Stimulated activated CD4-positive, alpha-beta T cell treated with anti-CD3 and anti-CD28 coated beads, Interleukin-1b, Interleukin-23, amount 100 ng/mL, for 1 hour (primary cell): ENCODE results near the gene ERBIN.
"Not testable (repeated sequence)": the region's sequence is repeated elsewhere in the genome, so short reads cannot be mapped to it uniquely, and the experiment has no call there.

ENCODE experiments used
- DNase-seq, 2 donors: peaks; one replicate each; pipeline ENCODE4 v3.0.0-alpha.2; 2020; ENCODE audit warnings: low read depth in 2 of 2

The ERBIN gene

DNA sequence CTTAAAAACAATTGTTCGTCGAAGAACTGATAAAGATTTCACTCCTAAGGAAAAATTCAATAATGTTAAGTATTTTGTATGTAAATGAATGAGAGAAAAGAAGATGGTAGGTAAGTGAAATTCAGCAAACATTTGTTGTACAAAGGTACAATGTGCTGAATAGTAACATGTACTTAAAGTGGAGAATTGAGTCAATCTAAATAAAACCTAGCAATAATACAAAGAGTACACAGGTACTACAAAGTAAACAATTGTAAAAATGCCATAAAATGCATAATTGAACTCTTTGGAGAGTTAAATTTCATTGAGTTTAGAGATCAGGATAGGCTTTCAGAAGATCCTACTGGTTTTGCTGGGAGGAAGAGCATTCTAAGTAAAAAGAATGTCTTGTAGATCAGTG, 82.9 kb downstream of the ERBIN start:
- DNase-seq = no peak

DNA sequence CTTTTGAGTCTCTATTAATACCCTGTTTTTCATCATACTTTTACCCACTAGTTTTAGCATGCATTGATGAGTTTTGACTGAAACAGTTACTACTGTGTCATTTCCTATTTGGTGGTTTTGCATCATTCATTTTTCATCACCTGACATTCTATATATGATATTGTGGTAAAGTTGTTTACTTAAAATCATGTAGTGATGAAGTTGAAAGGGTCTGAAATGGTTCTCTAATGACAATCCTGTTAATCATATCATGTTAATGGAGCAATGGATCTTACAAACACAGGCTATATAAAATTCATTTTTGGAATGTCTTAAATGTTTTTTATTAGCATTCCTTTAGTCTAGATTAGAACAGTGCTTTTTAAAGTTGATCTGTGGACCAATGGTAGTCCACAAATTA, 84.1 kb downstream of the ERBIN start:
- DNase-seq = no peak

DNA sequence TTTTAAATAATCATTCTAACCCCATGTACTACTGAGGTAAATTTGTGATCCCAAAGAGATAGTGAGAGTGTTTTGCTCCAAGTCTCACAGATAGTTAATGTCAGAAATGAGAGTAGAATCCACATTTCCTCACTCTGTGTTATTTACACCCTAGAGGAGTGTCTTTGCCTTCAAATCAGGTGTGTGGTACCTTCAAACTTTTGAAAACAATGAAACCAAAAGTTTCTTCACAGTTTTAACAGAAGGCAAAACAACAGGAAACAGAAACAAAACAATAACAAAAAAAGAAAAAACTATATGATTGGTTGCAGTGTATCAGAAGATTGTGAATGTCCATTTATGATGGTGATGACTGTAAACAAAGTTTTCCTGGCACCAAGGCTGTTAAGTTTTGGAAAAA, 85.9 kb downstream of the ERBIN start:
- DNase-seq = no peak

DNA sequence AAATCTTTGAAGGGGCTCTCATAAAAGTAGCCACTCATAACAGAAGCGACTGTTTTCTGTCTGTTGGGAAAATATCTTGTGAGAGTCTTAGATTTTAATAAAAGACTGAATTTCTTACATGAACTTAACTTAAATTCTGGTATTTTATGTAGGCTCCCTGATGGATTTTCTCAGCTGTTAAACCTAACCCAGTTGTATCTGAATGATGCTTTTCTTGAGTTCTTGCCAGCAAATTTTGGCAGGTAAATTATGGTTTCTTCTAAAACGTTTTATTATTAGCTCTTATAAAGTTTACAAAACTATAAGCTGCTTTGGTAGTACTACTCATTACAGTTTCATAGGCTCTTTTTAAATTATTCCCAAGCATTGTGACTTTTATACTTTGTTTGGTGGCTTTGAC, 87.0 kb downstream of the ERBIN start:
- DNase-seq = no peak

DNA sequence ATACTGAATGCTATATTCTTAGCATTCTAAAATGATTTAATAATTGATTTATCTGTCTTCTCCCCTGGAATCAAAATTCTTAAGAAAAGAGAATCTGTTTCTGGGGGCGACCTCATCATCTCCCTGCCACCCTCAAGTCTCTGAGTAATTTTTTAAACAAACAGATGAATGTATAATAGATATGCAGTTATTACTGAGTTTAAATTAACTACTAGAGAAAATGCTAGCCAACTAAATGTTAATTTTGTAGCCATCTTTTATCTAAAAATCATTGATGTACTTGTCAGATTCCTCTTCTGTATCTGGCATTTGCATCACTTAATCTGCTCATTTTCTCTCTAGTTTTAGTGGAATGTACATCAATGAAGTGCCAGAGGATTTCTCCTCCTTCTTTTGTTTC, 87.5 kb downstream of the ERBIN start:
- DNase-seq = no peak

DNA sequence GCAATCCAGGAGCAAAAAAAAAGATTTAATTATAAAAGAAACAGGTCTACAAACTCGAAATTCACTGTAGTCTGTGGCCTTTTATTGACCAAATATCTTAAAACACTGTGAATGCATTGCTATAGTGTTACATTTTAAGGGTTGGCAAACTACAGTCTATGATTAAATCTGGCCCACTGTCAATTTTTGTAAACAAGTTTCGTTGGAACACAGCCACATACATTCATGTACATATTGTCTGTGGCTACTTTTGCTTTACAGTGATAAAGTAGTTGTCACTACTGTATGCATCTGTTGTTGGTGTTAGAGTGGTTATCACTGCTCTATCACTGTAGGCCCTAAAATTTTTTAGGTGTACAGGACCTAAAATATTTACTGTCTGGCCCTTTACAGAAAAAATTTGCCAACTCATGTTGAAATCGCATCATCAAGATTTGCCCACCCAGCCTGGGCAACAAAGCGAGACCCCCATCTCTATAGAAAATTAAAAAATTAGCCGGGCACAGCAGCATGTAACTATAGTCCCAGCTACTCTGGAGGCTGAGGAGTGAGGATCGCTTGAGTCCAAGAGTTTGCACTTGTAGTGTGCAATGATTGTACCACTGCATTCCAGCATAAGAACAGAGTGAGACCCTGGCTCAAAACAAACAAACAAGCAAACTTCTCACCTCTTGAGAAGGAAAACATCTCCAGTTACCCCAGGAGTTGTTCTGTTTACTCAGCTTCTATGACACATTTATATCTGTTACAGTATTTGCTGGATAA, 89.0 kb downstream of the ERBIN start:
- DNase-seq = no peak

DNA sequence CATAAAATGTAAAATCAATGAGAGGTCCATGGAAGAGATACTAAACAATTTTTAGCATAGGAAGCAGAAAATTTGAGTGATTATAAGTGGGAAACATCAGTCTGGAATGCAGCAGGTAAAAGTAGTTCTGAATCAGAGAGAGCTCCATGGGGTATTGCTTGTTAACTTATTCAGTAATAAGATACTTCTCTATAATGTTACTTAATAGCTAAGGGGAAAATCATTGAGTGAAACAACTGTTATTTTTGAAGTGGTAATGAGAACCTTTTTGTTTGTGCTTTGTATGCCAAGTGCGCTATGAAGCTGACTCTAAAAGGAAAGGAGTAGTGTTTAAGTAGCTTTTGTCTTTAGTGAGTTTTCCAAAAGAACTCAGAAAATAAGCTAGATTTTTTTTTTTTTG, 95.2 kb downstream of the ERBIN start:
- DNase-seq = no peak

DNA sequence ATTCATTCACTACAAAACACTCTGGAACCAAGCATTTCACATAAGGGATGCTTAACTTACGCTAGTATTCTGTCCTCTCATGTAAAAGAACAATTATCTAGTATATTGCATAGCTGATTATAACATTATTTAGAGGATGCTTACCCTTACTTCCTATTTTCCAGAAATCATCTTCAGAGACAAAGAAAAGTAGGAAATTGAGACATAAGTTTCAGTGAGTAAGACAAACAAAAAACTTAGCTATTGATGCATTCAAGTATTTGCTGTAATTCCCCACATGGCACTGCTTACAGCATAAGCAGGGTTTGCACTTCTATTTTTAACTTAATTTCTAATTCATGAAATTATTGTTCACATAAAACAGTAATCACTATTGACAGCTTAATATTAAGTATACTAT, 112.9 kb downstream of the ERBIN start:
- no peak for DNase-seq

DNA sequence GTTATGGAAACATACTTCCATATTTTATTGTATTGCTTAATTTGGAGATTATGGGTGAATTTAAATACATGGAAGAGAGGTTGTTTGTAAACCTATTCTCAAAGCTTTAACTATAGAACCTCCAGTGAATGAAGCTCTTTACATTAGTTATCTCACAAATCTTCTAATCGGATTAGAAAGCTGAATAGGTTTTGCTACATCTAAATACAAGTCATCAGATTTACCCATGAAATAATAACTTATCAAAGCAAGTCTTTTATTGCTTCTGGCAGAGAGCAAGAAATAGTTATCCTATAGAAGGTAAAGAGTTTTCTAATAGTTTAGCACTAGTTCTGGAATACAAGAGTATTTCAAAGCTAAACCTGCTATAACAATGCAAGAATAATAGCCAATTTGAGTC, 113.3 kb downstream of the ERBIN start:
- DNase-seq = no peak

DNA sequence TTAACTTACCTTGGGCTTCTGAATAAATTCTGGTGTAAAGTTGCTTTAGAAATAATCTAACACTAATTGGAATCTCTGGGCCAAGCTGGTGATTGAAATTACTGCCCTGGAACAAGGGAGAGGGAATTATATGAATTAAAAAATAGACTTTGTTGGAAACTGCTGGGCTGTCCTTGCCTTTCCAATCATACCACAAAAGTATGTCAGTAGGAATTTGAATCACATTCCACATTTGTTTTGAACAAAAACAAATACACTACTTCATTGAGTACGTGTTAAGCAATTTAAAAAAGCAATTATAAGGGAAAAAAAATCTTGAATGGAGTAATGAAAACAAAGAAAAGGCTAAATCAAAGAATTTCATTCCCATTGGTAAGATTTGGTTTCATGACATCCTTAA, 115.3 kb downstream of the ERBIN start:
- no peak for DNase-seq

DNA sequence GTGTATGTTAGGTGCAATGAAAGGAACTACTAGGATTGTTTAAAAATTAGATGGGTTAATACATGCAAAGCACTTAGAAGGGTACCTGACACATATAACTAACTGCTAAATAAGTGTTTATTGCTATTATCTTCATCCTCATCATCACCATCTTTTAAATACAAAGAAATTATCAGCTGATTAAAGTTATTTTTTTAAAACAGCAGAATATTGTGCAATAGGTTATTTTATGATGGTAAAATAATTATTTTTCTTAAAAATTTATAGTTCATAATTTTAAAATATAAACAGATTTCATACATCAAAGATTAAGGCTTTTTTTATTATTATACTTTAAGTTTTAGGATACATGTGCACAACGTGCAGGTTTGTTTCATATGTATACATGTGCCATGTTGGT, 130.9 kb downstream of the ERBIN start:
- DNase-seq = no peak

DNA sequence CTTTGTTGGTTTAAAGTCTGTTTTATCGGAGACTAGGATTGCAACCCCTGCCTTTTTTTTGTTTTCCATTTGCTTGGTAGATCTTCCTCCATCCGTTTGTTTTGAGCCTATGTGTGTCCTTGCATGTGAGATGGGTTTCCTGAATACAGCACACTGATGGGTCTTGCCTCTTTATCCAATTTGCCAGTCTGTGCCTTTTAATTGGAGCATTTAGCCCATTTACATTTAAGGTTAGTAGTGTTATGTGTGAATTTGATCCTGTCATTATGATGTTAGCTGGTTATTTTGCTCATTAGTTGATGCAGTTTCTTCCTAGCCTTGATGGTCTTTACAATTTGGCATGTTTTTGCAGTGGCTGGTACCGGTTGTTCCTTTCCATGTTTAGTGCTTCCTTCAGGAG, 134.9 kb downstream of the ERBIN start:
- not testable (repeated sequence) for DNase-seq

DNA sequence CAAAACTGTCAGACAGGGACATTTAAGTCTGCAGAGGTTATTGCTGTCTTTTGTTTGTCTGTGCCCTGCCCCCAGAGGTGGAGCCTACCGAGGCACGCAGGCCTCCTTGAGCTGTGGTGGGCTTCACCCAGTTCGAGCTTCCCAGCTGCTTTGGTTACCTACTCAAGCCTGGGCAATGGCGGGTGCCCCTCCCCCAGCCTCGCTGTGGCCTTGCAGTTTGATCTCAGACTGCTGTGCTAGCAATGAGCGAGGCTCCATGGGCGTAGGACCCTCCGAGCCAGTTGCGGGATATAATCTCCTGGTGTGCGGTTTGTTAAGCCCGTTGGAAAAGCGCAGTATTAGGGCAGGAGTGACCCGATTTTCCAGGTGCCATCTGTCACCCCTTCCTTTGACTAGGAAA, 136.7 kb downstream of the ERBIN start:
- not testable (repeated sequence) for DNase-seq

DNA sequence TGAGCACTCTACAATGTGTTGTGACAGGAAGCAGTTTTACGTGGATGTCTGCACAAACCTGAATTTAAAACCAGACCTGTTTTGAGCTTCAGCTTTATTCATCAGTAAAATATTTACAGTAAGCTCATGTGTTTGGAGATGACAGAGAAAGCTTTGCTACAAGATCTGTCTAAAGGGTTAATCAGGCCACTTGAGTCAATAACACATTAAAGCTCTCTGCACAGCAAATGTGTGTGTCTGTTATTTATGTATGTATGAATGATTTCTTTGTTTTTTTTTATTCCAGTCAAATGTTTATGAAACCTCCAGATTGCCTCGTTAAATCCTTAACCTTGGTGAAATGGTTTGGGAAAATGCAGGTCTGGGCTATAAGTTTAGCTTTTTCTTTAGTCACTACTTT, 140.5 kb downstream of the ERBIN start:
- DNase-seq = no peak

DNA sequence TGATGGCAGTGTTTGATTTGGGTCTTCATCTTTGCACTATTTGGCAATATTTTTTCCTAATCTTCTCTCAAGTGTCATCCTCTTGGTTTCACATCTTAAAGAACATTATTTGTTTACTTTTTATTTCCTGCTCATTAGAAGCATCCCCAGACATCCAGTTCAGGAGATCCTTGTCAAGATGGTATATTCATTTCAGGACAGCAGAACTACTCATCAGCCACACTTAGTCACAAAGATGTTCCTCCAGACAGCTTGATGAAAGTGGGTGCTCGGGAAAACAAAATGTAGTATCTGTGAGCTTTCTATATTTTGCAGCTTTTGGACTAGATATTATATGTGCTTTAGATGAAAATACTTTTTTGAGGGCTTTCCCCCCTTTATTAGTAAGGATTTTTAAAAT, 145.7 kb downstream of the ERBIN start:
- DNase-seq = no peak

DNA sequence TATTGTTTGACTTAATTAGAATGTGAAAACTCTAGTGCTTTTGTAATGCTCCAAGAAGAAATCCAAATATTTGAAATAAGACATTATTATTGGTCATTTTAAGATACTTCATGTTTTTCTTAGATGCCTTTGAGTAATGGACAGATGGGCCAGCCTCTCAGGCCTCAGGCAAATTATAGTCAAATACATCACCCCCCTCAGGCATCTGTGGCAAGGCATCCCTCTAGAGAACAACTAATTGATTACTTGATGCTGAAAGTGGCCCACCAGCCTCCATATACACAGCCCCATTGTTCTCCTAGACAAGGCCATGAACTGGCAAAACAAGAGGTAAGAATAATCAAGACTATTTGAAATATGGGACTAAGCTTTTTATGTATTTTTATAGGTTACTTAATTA, 148.5 kb downstream of the ERBIN start:
- DNase-seq = no peak

DNA sequence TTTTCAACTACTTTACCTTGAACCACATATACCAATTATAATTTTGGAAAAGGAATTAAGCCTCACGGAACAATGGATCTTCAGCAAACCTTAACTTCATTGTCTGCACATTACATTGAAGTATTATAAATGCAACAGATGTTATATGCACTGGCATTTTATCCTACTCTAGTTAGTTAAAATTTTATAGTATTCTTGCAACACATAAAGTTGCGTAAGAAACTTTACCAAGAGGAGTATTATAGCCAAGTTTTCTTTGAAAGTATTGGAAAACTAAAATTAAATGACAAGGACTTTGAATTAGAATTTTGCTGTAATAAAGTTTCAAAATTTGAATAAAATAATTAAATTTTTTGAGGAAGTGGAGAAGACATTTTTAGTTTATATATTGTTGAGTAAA, 154.3 kb downstream of the ERBIN start:
- no peak for DNase-seq

DNA sequence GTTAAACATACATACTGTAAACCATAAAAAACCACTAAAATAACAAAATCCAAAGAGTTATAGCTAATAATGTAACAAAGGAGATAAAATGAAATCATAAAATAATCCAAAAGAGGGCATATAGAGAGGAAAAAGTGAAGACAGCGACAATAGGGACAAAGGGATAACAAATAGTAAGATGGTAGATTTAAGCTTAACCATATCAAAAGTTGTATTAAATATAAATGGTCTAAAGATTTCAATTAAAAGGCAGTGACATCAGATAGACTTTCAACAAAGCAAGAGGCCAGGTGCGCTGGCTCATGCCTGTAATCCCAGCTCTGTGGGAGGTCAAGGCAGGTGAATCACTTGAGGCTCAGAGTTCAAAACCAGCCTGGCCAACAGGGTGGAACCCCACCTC, 163.0 kb downstream of the ERBIN start:
- DNase-seq = no peak

DNA sequence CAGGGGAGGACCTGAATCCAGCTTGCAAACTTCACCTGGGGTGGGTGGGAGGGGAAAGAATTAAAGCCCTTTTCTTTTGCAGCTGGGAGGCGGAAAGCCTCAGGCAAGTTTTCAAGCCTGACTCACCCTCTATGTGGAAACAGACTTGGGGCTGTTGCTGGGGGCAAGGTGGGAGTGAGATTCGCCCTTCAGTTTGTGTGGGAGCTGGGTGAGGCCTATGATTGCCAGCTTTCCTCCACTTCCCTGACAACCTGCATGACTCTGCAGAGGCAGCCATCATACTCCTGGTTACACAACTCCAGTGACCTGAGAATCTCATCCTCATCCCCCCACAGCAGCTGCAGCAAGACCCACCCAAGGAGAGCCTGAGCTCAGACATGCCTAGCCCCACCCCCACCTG, 174.5 kb downstream of the ERBIN start:
- no peak for DNase-seq

DNA sequence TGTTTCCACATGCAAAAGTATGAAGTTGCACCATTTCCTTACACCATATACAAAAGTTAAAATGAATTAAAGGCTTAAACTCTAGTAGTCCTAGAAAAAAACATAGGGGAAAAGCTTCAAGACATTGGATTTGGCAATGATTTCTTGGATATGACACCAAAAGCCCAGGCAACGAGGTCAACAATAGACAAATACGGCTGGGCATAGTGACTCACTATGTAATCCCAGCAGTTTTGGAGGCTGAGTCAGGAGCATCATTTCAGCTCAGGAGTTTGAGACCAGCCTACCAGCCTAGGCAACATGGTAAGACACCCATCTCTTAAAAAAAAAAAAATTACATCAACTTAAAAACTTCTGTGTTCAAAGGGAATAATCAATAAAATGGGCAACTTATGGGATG, 186.8 kb downstream of the ERBIN start:
- DNase-seq = no peak

DNA sequence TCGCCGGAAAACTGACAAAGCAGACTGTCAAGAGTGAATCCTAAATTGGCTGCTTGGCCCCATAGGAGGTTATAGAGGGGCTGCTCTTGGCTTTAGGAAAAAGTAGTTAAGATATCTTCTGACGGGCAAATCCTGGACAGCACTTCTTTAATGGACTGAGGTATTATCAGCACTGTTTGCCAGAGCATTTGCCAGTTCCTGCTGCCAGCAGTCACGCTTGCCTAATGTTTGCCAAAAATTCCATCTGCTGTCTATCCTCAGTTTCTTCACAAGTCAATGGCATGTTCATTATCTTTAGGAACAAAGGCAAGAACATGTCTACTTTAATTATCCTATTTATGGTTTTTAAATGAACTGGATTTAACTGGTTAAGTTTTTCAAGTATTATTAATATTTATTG, 191.9 kb downstream of the ERBIN start:
- no peak for DNase-seq

DNA sequence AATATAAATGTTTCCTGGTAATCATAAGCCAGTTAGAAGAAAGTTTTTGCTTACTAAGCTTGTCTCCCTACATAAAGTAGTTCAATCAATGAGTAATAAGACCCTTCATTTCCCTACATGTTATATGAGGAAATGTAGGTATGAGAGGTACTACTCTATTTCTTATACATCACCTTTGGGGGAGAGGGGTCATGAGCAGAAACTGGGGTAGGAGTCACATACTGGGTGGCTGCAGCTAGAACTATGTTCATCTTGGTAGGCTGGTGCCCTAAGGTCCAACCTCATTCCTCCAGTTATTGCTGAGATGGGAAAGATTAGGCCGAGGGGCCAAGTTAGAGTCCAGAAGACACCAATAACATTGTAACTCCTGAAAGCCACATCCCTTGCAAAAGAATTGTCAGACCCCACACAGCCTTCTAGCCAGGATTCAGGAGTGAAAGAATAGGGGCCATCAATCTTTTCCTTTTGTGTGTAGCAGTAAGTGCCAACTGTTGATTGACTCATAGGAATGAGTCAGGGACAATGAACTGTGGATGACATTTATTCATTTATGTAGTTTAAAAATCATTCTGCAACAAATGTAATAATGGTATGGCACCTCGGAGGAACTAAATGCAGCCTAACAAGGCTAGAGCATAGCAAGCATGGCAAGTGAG, 196.1 kb downstream of the ERBIN start:
- no peak for DNase-seq

DNA sequence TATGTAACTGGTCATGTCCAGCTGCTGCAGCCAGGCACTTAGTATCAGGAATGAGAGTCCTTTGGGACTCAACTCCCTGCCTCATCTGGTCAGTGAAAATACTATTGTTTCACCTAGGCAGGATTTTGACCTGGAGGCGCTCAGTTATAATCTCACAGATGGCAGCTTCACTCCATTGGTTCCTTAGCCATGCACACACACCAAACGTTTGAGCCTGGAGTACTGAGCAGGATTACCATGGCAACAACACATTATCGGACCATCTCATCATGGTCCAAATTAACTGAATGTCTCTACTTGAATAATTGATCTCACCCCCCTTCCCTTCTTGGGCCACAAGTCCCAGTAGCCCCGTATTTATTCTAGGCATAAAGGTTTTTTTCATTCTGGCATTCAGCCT, 202.8 kb downstream of the ERBIN start:
- no peak for DNase-seq

DNA sequence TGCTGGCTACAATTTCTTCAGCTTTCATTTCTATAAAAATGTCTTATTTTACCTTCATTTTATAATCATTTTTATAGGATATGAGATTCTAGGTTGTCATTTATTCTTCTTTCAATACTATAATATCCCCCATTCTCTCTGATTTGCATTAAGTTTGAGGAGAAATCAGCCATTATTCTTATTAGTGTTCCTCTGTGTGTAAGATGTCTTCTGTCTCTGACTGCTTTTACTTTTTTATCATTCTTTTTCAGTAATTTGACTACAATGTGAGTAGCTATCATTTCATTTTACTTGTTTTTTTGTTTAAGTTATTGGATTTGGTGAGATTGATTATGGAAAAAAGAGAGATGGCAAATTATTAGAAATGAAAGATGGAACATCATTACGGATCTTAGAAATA, 204.1 kb downstream of the ERBIN start:
- DNase-seq = no peak
